Measurements from ENCODE around the gene PARP2. TPM values are rescaled to one million over a fixed set of nuclear protein-coding genes. Genes with fewer than 3 reads are reported as not detected.

PARP2 gene
- total and polyA plus RNA-seq, 9 of the 15 experiments (the other 6 are each of a cell fraction or from before 2014, with no cell fraction given), result 19.7 to 50.5 (median 29.9) TPM

DNA sequence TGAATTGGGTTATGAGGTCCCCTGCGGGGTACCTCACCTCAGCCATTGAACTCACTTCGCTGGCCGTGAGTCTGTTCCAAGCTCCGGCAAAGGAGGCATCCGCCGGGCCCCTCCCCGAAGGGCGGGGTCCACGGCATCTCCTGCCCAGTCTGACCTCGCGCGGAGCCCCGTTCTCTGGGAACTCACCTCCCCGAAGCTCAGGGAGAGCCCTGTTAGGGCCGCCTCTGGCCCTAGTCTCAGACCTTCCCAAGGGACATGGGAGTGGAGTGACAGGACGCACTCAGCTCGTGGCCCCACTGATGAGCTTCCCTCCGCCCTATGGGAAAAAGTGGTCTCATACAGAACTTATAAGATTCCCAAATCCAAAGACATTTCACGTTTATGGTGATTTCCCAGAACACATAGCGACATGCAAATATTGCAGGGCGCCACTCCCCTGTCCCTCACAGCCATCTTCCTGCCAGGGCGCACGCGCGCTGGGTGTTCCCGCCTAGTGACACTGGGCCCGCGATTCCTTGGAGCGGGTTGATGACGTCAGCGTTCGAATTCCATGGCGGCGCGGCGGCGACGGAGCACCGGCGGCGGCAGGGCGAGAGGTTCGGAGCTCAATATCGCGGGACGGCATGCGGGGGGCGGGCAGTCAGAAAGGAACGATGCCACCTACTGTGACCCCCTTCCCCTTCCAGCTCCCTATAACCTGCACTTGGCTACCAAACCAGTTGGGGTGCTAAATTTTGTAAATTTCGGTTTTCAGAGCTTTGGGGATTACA is at the start of gene PARP2 (continued):
- TF ChIP-seq, protein P1, sequence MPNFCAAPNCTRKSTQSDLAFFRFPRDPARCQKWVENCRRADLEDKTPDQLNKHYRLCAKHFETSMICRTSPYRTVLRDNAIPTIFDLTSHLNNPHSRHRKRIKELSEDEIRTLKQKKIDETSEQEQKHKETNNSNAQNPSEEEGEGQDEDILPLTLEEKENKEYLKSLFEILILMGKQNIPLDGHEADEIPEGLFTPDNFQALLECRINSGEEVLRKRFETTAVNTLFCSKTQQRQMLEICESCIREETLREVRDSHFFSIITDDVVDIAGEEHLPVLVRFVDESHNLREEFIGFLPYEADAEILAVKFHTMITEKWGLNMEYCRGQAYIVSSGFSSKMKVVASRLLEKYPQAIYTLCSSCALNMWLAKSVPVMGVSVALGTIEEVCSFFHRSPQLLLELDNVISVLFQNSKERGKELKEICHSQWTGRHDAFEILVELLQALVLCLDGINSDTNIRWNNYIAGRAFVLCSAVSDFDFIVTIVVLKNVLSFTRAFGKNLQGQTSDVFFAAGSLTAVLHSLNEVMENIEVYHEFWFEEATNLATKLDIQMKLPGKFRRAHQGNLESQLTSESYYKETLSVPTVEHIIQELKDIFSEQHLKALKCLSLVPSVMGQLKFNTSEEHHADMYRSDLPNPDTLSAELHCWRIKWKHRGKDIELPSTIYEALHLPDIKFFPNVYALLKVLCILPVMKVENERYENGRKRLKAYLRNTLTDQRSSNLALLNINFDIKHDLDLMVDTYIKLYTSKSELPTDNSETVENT (CRISPR knock-in tag; IDR thresholded peaks at IDR 0.05), result peak; percentile 35; the same call in 1 of the 2 replicates
- TF ChIP-seq TBP (optimal IDR thresholded peaks at IDR 0.05; ENCODE audit: low read depth, low read length), result peak; percentile 99
- TF ChIP-seq NFE2L1 (tag; IDR thresholded peaks at IDR 0.05; ENCODE audit: borderline replicate concordance, low read depth), result no peak
- TF ChIP-seq, protein P2, sequence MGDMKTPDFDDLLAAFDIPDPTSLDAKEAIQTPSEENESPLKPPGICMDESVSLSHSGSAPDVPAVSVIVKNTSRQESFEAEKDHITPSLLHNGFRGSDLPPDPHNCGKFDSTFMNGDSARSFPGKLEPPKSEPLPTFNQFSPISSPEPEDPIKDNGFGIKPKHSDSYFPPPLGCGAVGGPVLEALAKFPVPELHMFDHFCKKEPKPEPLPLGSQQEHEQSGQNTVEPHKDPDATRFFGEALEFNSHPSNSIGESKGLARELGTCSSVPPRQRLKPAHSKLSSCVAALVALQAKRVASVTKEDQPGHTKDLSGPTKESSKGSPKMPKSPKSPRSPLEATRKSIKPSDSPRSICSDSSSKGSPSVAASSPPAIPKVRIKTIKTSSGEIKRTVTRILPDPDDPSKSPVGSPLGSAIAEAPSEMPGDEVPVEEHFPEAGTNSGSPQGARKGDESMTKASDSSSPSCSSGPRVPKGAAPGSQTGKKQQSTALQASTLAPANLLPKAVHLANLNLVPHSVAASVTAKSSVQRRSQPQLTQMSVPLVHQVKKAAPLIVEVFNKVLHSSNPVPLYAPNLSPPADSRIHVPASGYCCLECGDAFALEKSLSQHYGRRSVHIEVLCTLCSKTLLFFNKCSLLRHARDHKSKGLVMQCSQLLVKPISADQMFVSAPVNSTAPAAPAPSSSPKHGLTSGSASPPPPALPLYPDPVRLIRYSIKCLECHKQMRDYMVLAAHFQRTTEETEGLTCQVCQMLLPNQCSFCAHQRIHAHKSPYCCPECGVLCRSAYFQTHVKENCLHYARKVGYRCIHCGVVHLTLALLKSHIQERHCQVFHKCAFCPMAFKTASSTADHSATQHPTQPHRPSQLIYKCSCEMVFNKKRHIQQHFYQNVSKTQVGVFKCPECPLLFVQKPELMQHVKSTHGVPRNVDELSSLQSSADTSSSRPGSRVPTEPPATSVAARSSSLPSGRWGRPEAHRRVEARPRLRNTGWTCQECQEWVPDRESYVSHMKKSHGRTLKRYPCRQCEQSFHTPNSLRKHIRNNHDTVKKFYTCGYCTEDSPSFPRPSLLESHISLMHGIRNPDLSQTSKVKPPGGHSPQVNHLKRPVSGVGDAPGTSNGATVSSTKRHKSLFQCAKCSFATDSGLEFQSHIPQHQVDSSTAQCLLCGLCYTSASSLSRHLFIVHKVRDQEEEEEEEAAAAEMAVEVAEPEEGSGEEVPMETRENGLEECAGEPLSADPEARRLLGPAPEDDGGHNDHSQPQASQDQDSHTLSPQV (IDR thresholded peaks at IDR 0.05), result peak; percentile 43; the same call in 1 of the 2 replicates
- TF ChIP-seq, protein P3, sequence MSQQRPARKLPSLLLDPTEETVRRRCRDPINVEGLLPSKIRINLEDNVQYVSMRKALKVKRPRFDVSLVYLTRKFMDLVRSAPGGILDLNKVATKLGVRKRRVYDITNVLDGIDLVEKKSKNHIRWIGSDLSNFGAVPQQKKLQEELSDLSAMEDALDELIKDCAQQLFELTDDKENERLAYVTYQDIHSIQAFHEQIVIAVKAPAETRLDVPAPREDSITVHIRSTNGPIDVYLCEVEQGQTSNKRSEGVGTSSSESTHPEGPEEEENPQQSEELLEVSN (IDR thresholded peaks at IDR 0.05; ENCODE audit: borderline replicate concordance in 1 of 2, extremely low read depth in 1 of 2, insufficient read depth in 1 of 2, insufficient read length in 1 of 2, low read depth in 1 of 2, low read length in 1 of 2, poor library complexity in 1 of 2, severe bottlenecking in 1 of 2), result peak; percentile 75 to 88
- TF ChIP-seq ESRRA (IDR thresholded peaks at IDR 0.05; ENCODE audit: borderline replicate concordance, low read depth), result peak; percentile 66
- no peak for TF ChIP-seq SRSF1 (IDR thresholded peaks at IDR 0.05; ENCODE audit: low read depth, low read length)
- no peak for TF ChIP-seq POLR3G (IDR thresholded peaks at IDR 0.05; ENCODE audit: extremely low read depth, insufficient read length, insufficient replicate concordance)
- TF ChIP-seq, protein P4, sequence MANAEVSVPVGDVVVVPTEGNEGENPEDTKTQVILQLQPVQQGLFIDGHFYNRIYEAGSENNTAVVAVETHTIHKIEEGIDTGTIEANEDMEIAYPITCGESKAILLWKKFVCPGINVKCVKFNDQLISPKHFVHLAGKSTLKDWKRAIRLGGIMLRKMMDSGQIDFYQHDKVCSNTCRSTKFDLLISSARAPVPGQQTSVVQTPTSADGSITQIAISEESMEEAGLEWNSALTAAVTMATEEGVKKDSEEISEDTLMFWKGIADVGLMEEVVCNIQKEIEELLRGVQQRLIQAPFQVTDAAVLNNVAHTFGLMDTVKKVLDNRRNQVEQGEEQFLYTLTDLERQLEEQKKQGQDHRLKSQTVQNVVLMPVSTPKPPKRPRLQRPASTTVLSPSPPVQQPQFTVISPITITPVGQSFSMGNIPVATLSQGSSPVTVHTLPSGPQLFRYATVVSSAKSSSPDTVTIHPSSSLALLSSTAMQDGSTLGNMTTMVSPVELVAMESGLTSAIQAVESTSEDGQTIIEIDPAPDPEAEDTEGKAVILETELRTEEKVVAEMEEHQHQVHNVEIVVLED (CRISPR knock-in tag; IDR thresholded peaks at IDR 0.05), result peak; percentile 44; the same call in 1 of the 2 replicates
- TF ChIP-seq EP400 (IDR thresholded peaks at IDR 0.05), result peak; percentile 72
- TF ChIP-seq CREM (IDR thresholded peaks at IDR 0.05; ENCODE audit: low read depth), result peak; percentile 99

Data from K562 (cell line).